CD14-positive monocyte (primary cell): ENCODE measurements around the gene TRANK1. TPM values are rescaled to one million over a fixed set of nuclear protein-coding genes. Genes with fewer than 3 reads are reported as not detected.

ENCODE experiments used
- DNase-seq, 3 donors: peaks; one replicate each; pipeline ENCODE4 v3.0.0-alpha.2; 2011 to 2022
- H2AFZ ChIP-seq: 2 replicates; pipeline ENCODE4 v1.6.0; 2012; ENCODE audit warnings: mild to moderate bottlenecking, low read depth, low read length, inconsistent platforms; ENCODE audit not compliant: insufficient read depth, poor library complexity, severe bottlenecking
- H3K27ac ChIP-seq, 2 donors: 1 replicate in 1 of 2; 2 replicates in 1 of 2; pipeline ENCODE4 v1.5.1; 2012 to 2013; ENCODE audit warnings: low read length in 2 of 2, control low read depth in 1 of 2, inconsistent platforms in 1 of 2, low read depth in 1 of 2, mild to moderate bottlenecking in 1 of 2
- H3K27me3 ChIP-seq, 2 donors: one replicate each; pipeline versions ENCODE4 v1.6.0 to v1.6.1; 2011 to 2013; ENCODE audit warnings: low read length in 2 of 2; ENCODE audit not compliant: control insufficient read depth in 2 of 2, insufficient read depth in 2 of 2
- H3K36me3 ChIP-seq, 2 donors: replicated peaks in 1 of 2; 1 replicate in 1 of 2; 2 replicates in 1 of 2; pipeline versions ENCODE4 v1.5.1 to v1.6.1; 2012 to 2013; ENCODE audit warnings: low read length in 2 of 2, control low read depth in 1 of 2, inconsistent platforms in 1 of 2, mild to moderate bottlenecking in 1 of 2; ENCODE audit not compliant: insufficient read depth in 2 of 2, control insufficient read depth in 1 of 2
- H3K4me1 ChIP-seq, 2 donors: 1 replicate in 1 of 2; 2 replicates in 1 of 2; pipeline versions ENCODE4 v1.5.1 to v1.6.1; 2012 to 2013; ENCODE audit warnings: low read length in 2 of 2, control low read depth in 1 of 2, inconsistent platforms in 1 of 2, mild to moderate bottlenecking in 1 of 2, moderate library complexity in 1 of 2; ENCODE audit not compliant: insufficient read depth in 2 of 2, control insufficient read depth in 1 of 2
- H3K4me2 ChIP-seq: replicated peaks from 2 replicates; pipeline ENCODE3; 2012; ENCODE audit warnings: low read length, moderate library complexity, mild to moderate bottlenecking; ENCODE audit not compliant: poor library complexity, severe bottlenecking; ENCODE audit errors: extremely low read depth
- H3K4me3 ChIP-seq, 3 experiments: fragments of 200-600 bp in 1 of 3; sonication (generic) in 1 of 3; replicated peaks in 1 of 3; 1 replicate in 2 of 3; 2 replicates in 1 of 3; pipeline ENCODE4 v1.5.1; 2011 to 2013; ENCODE audit warnings: low read length in 3 of 3, mild to moderate bottlenecking in 3 of 3, control low read depth in 2 of 3, low read depth in 2 of 3, inconsistent platforms in 1 of 3, moderate library complexity in 1 of 3
- H3K79me2 ChIP-seq: 2 replicates; pipeline ENCODE4 v1.6.0; 2012; ENCODE audit warnings: mild to moderate bottlenecking, control low read depth, inconsistent platforms, low read length, moderate library complexity; ENCODE audit not compliant: insufficient read depth
- H3K9ac ChIP-seq: 2 replicates; pipeline ENCODE4 v1.6.0; 2017; ENCODE audit warnings: low read length, mild to moderate bottlenecking; ENCODE audit not compliant: insufficient read depth, poor library complexity, severe bottlenecking
- H3K9me3 ChIP-seq, 2 donors: replicated peaks in 1 of 2; 1 replicate in 1 of 2; 2 replicates in 1 of 2; pipeline versions ENCODE4 v1.5.1 to v1.6.1; 2012 to 2013; ENCODE audit warnings: low read length in 2 of 2, control low read depth in 1 of 2; ENCODE audit not compliant: control insufficient read depth in 1 of 2, insufficient read depth in 1 of 2
- H4K20me1 ChIP-seq: 2 replicates; pipeline ENCODE4 v1.6.0; 2012; ENCODE audit warnings: mild to moderate bottlenecking, low read length, control low read depth, moderate library complexity; ENCODE audit not compliant: insufficient read depth
- H3K27ac Mint-ChIP-seq, 7 donors: one replicate each; pipeline ENCODE4 v1.8.0; 2020; ENCODE audit warnings: mild to moderate bottlenecking in 7 of 7, mixed read lengths in 7 of 7, moderate library complexity in 6 of 7, inconsistent platforms in 2 of 7
- H3K27me3 Mint-ChIP-seq, 3 donors: one replicate each; pipeline ENCODE4 v1.8.0; 2021 to 2022; ENCODE audit warnings: low read depth in 3 of 3, mild to moderate bottlenecking in 3 of 3, mixed read lengths in 3 of 3, moderate library complexity in 3 of 3, inconsistent platforms in 1 of 3
- H3K36me3 Mint-ChIP-seq, 2 donors: one replicate each; pipeline ENCODE4 v1.8.0; 2020; ENCODE audit warnings: mixed read lengths in 2 of 2, inconsistent platforms in 1 of 2, mild to moderate bottlenecking in 1 of 2
- H3K4me1 Mint-ChIP-seq: one replicate; pipeline ENCODE4 v1.8.0; 2020; ENCODE audit warnings: mild to moderate bottlenecking, mixed read lengths
- H3K4me3 Mint-ChIP-seq, 2 donors: one replicate each; pipeline ENCODE4 v1.8.0; 2020; ENCODE audit warnings: mild to moderate bottlenecking in 2 of 2, mixed read lengths in 2 of 2, moderate library complexity in 1 of 2
- H3K9me3 Mint-ChIP-seq, 7 donors: one replicate each; pipeline ENCODE4 v1.8.0; 2020 to 2022; ENCODE audit warnings: mixed read lengths in 7 of 7, mild to moderate bottlenecking in 6 of 7, moderate library complexity in 6 of 7, inconsistent platforms in 2 of 7
- CTCF ChIP-seq: fragments of 200-600 bp; IDR thresholded peaks from one replicate; pipeline ENCODE4 v1.8.0; 2022; ENCODE audit warnings: antibody characterized with exemption, mild to moderate bottlenecking
- WGBS: methylation state at CpG from one replicate; pipeline ENCODE4 v1.1.5; 2013; ENCODE audit warnings: missing lambda C conversion rate; ENCODE audit not compliant: insufficient coverage; 5-methylcytosine and 5-hydroxymethylcytosine counted together
- intact Hi-C, 2 donors: fragments of 100-400 bp; cut with micrococcal nuclease; formaldehyde crosslinking; loops; one replicate each; pipeline versions ENCODE4 v1.15.0 to v1.15.1; 2023
- polyA plus RNA-seq, 3 donors: library from polyadenylated mRNA; depleted of rRNA in 1 of 3; unstranded in 2 of 3; stranded (reverse) in 1 of 3; fragments of 300-500 nt in 2 of 3; fragments of >200 nt in 1 of 3; fragmentation: Illumina TruSeq in 2 of 3; gene quantifications; 1 replicate in 2 of 3; 2 replicates in 1 of 3; pipeline ENCODE4 v1.2.3, GENCODE V29; 2012 to 2021

The TRANK1 gene
- polyA plus RNA-seq, 3 donors: 2.8 to 6.3 (median 5.8) TPM

GRCh38 chr3:36843065-36844051, 101.5 kb downstream of the TRANK1 start:
- H4K20me1 ChIP-seq: no peaks in the 10 kb centered on the region
- intact Hi-C loops: loop anchor here in 1 of 2 donors (10.0 kb wide), 1 partner anchor 1911 kb away; no protein-coding TSS in a partner anchor
- H3K27ac ChIP-seq: no peak overlapping the region
- Mint-ChIP-seq H3K36me3 (peaks cover 45 to 67% of the 10 kb centered on the region in 2 donors), H3K9me3 (peaks cover 0 to 11% (median 8%) of the 10 kb centered on the region in 7 donors), H3K27ac (no peak overlapping the region), H3K4me3 (no peak overlapping the region), H3K4me1 (no peaks in the 10 kb centered on the region), H3K27me3 (no peaks in the 10 kb centered on the region)
- H3K4me1 ChIP-seq: no peaks in the 10 kb centered on the region
- peaks cover 9 to 84% of the 10 kb centered on the region in 2 donors for H3K36me3 ChIP-seq
- H3K9me3 ChIP-seq: no peaks in the 10 kb centered on the region
- DNase-seq: no peak
- no peaks in the 10 kb centered on the region for H3K79me2 ChIP-seq
- H3K27me3 ChIP-seq: no peaks in the 10 kb centered on the region
- no peak overlapping the region for H3K4me2 ChIP-seq
- no peak overlapping the region for H3K4me3 ChIP-seq
- WGBS: 93% methylated on average over 4 of the region's 4 CpGs
- no peak overlapping the region for H3K9ac ChIP-seq
- H2AFZ ChIP-seq: no peak overlapping the region
- peak; percentile 39 for TF ChIP-seq CTCF

GRCh38 chr3:36842275-36842674, 102.6 kb downstream of the TRANK1 start:
- intact Hi-C loops: loop anchor here in 1 of 2 donors (10.0 kb wide), 1 partner anchor 1913 kb away; no protein-coding TSS in a partner anchor
- Mint-ChIP-seq H3K4me3 (no peak overlapping the region), H3K36me3 (peaks cover 49 to 70% of the 10 kb centered on the region in 2 donors), H3K9me3 (peaks cover 0 to 11% (median 8%) of the 10 kb centered on the region in 7 donors), H3K4me1 (no peaks in the 10 kb centered on the region), H3K27ac (peak overlapping the region in 1 of 7 donors; percentile 12), H3K27me3 (no peaks in the 10 kb centered on the region)
- H3K36me3 ChIP-seq: peaks cover 9 to 85% of the 10 kb centered on the region in 2 donors
- TF ChIP-seq CTCF: no peak
- WGBS: 100% methylated on average over 1 of the region's 5 CpGs
- H3K4me1 ChIP-seq: no peaks in the 10 kb centered on the region
- H4K20me1 ChIP-seq: no peaks in the 10 kb centered on the region
- no peaks in the 10 kb centered on the region for H3K79me2 ChIP-seq
- DNase-seq: no peak
- no peaks in the 10 kb centered on the region for H3K27me3 ChIP-seq
- no peak overlapping the region for H3K9ac ChIP-seq
- no peak overlapping the region for H3K4me2 ChIP-seq
- no peak overlapping the region for H2AFZ ChIP-seq
- H3K4me3 ChIP-seq: no peak overlapping the region
- no peak overlapping the region for H3K27ac ChIP-seq
- H3K9me3 ChIP-seq: no peaks in the 10 kb centered on the region
